Amygdala (tissue), 56 donors: Measurements from ENCODE around the gene HOXC13.

Source experiments
- DNase-seq, 56 donors: peaks; one replicate each; lab custom pipeline; 2025; lab: John Stamatoyannopoulos, UW

Gene HOXC13

GRCh38 chr12:53937596-53938325 is 870 bp upstream of the HOXC13 start:
- no peak for DNase-seq

GRCh38 chr12:53939141-53940108 is 794 bp downstream of the HOXC13 start:
- no peak for DNase-seq

GRCh38 chr12:53940443-53941014 is 1.9 kb downstream of the HOXC13 start:
- DNase-seq: no peak

- DNase-seq: no peak
Observed at GRCh38 chr12:53941187-53941586, 2.6 kb downstream of the HOXC13 start.

- DNase-seq: no peak
Observed at GRCh38 chr12:53941750-53942149, 3.1 kb downstream of the HOXC13 start.

- DNase-seq: no peak
Observed at GRCh38 chr12:53942467-53942997, 3.9 kb downstream of the HOXC13 start.

GRCh38 chr12:53944209-53944608 is 5.6 kb downstream of the HOXC13 start:
- no peak for DNase-seq

- no peak for DNase-seq
Observed at GRCh38 chr12:53944907-53945847, 6.5 kb downstream of the HOXC13 start.

GRCh38 chr12:53947743-53948142 is 9.1 kb downstream of the HOXC13 start:
- DNase-seq: no peak

- no peak for DNase-seq
Observed at GRCh38 chr12:53948650-53949593, 10.3 kb downstream of the HOXC13 start.

GRCh38 chr12:53949631-53950436 is 11.2 kb downstream of the HOXC13 start:
- no peak for DNase-seq

- DNase-seq: no peak
Observed at GRCh38 chr12:53950437-53950773, 11.8 kb downstream of the HOXC13 start.

- DNase-seq: no peak
Observed at GRCh38 chr12:53950789-53951576, 12.4 kb downstream of the HOXC13 start.

GRCh38 chr12:53951577-53952334 is 13.1 kb downstream of the HOXC13 start:
- no peak for DNase-seq

- no peak for DNase-seq
Observed at GRCh38 chr12:53952335-53952694, 13.7 kb downstream of the HOXC13 start.
